ENCODE results near the gene TPO.
"Not testable (repeated sequence)": the region's sequence is repeated elsewhere in the genome, so short reads cannot be mapped to it uniquely, and the experiment has no call there.

Gene TPO

GRCh38 chr2:1487758-1488157, 74.5 kb downstream of the TPO start:
- no peak for DNase-seq

GRCh38 chr2:1488181-1488671, 75.0 kb downstream of the TPO start:
- no peak for DNase-seq

- DNase-seq: no peak
Measured at GRCh38 chr2:1488851-1489250, 75.6 kb downstream of the TPO start.

GRCh38 chr2:1489486-1489885, 76.2 kb downstream of the TPO start:
- DNase-seq: no peak

- DNase-seq: not testable (repeated sequence)
Measured at GRCh38 chr2:1490381-1490780, 77.1 kb downstream of the TPO start.

- DNase-seq: no peak
Measured at GRCh38 chr2:1491751-1492150, 78.5 kb downstream of the TPO start.

- DNase-seq: not testable (repeated sequence)
Measured at GRCh38 chr2:1492231-1492630, 79.0 kb downstream of the TPO start.

GRCh38 chr2:1492711-1493430, 79.6 kb downstream of the TPO start:
- no peak for DNase-seq

- DNase-seq: no peak
Measured at GRCh38 chr2:1493431-1494126, 80.3 kb downstream of the TPO start.

- no peak for DNase-seq
Measured at GRCh38 chr2:1494257-1494656, 81.0 kb downstream of the TPO start.

- no peak for DNase-seq
Measured at GRCh38 chr2:1494906-1495305, 81.6 kb downstream of the TPO start.

GRCh38 chr2:1495676-1496358, 82.6 kb downstream of the TPO start:
- no peak for DNase-seq

- DNase-seq: no peak
Measured at GRCh38 chr2:1496359-1496821, 83.1 kb downstream of the TPO start.

- DNase-seq: no peak
Measured at GRCh38 chr2:1497122-1497611, 83.9 kb downstream of the TPO start.

- no peak for DNase-seq
Measured at GRCh38 chr2:1498176-1498575, 84.9 kb downstream of the TPO start.

- DNase-seq: no peak
Measured at GRCh38 chr2:1499033-1499795, 86.0 kb downstream of the TPO start.

- DNase-seq: no peak
Measured at GRCh38 chr2:1501038-1501851, 88.0 kb downstream of the TPO start.

GRCh38 chr2:1501991-1502390, 88.7 kb downstream of the TPO start:
- DNase-seq: no peak

- DNase-seq: no peak
Measured at GRCh38 chr2:1502891-1503304, 89.6 kb downstream of the TPO start.

- DNase-seq: no peak
Measured at GRCh38 chr2:1503471-1504310, 90.4 kb downstream of the TPO start.

- DNase-seq: no peak
Measured at GRCh38 chr2:1504311-1504750, 91.1 kb downstream of the TPO start.

All from stimulated activated CD4-positive, alpha-beta T cell treated with anti-CD3 and anti-CD28 coated beads, Interleukin-2, amount 100 ng/mL, for 24 hours (primary cell).